ENCODE results near the gene INPP4A.
A peak's percentile ranks its signal among the peaks of the same experiment; 100 is the strongest.

The INPP4A gene

GRCh38 chr2:98516571-98516970 lies 71.9 kb downstream of the INPP4A start:
- DNase-seq, result no peak

- DNase-seq, result no peak
Measured at GRCh38 chr2:98517636-98518035, 73.0 kb downstream of the INPP4A start.

GRCh38 chr2:98518101-98518500 lies 73.4 kb downstream of the INPP4A start:
- no peak for DNase-seq

- DNase-seq, result no peak
Measured at GRCh38 chr2:98519156-98519555, 74.5 kb downstream of the INPP4A start.

- DNase-seq, result peak; percentile 8 to 64
Measured at GRCh38 chr2:98519851-98520250, 75.2 kb downstream of the INPP4A start.

- no peak for DNase-seq
Measured at GRCh38 chr2:98520806-98521205, 76.1 kb downstream of the INPP4A start.

- DNase-seq, result no peak
Measured at GRCh38 chr2:98521266-98521665, 76.6 kb downstream of the INPP4A start.

- DNase-seq, result no peak
Measured at GRCh38 chr2:98522854-98523253, 78.2 kb downstream of the INPP4A start.

- peak; percentile 6 to 16 for DNase-seq
Measured at GRCh38 chr2:98524168-98524567, 79.5 kb downstream of the INPP4A start.

GRCh38 chr2:98528349-98528748 lies 83.7 kb downstream of the INPP4A start:
- DNase-seq, result no peak

- DNase-seq, result no peak
Measured at GRCh38 chr2:98530114-98530513, 85.5 kb downstream of the INPP4A start.

GRCh38 chr2:98532756-98533155 lies 88.1 kb downstream of the INPP4A start:
- peak in 1 of 2 experiments; percentile 48 for DNase-seq

GRCh38 chr2:98533547-98533946 lies 88.9 kb downstream of the INPP4A start:
- DNase-seq, result no peak

- no peak for DNase-seq
Measured at GRCh38 chr2:98534761-98535160, 90.1 kb downstream of the INPP4A start.

- DNase-seq, result no peak
Measured at GRCh38 chr2:98535971-98536677, 91.5 kb downstream of the INPP4A start.

GRCh38 chr2:98537390-98538126 lies 92.9 kb downstream of the INPP4A start:
- DNase-seq, result no peak

- DNase-seq, result no peak
Measured at GRCh38 chr2:98538280-98539041, 93.8 kb downstream of the INPP4A start.

- DNase-seq, result no peak
Measured at GRCh38 chr2:98539056-98539735, 94.5 kb downstream of the INPP4A start.

- no peak for DNase-seq
Measured at GRCh38 chr2:98540536-98540935, 95.9 kb downstream of the INPP4A start.

GRCh38 chr2:98541489-98541888 lies 96.8 kb downstream of the INPP4A start:
- DNase-seq, result no peak

GRCh38 chr2:98541906-98542305 lies 97.2 kb downstream of the INPP4A start:
- no peak for DNase-seq

GRCh38 chr2:98543214-98543613 lies 98.6 kb downstream of the INPP4A start:
- DNase-seq, result no peak

GRCh38 chr2:98543842-98544241 lies 99.2 kb downstream of the INPP4A start:
- DNase-seq, result no peak
